NCI-H1092 treated with DMSO at 0.1 percent for 48 hours (cell line): ENCODE data around the gene SULT2B1.
"Not testable (repeated sequence)": the region's sequence is repeated elsewhere in the genome, so short reads cannot be mapped to it uniquely, and the experiment has no call there.

Source experiments
- DNase-seq: peaks from one replicate; lab custom pipeline; 2025; lab: John Stamatoyannopoulos, UW

Gene SULT2B1

GRCh38 chr19:48551437-48552302, at the start of gene SULT2B1:
Gene SULT2B1 (plus strand): TSS chr19:48552172. CDS start chr19:48552253, 81 bp downstream.
- DNase-seq: peak; percentile 23

DNA sequence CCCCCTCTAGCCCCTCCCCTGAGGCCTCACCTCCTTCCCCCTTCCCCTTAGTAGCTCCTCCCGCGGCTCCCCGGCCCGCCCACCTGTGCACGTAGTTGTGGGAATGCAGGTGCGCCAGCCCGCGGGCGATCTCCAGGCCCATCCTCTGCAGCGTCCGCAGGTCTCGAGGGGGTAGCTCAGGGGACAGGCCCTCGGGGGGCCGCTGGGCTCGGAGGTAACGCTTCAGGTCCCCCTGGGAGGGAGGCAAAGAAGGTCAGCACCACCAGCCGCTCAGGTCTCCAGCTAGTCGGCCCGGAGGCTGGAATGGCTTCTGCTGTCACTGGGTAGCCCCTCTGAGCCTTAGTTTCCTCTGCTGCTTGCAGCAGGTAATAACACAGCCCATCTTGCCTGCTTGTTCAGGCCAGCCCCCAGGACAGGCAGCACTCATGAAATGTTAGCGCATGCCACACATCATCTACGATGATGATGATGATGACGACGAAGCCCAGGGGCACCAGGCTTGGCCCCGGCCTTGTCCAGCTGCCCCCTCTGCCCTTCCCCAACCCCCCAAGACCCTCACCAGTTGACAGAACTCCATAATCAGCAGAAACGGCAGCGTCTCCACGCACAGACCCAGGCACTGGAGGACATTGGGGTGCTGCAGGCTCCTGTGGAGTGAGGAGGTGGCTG, 49.5 kb upstream of the SULT2B1 start:
- DNase-seq: no peak

DNA sequence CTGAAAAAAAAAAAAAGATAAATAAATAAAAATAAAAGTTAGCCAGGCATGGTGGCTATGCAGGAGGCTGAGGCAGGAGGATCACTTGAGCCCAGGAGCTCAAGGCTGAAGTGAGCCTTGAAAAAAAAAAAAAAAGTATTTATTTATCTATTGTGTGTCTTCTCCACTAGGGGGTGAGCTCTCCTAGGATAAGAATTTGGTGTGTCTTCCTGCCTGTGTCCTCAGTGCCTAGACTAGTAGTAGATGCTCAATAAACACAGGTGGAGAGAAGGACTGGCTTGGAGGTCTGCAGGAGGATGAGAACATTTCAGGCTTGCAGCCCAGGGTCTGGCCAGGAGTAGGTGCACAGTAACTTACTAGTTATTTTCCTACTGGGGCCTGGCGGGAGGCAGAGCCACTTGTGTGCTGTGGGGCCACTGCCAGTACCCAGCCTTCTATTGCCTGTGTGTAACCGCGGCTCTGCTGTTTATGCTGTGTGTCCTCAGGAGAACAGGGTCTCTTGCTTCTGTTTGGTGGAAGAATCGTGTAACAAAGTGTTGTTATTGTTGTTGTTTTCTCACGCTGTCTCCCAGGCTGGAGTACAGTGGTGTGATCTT, 45.7 kb upstream of the SULT2B1 start:
- peak; percentile 32 for DNase-seq

DNA sequence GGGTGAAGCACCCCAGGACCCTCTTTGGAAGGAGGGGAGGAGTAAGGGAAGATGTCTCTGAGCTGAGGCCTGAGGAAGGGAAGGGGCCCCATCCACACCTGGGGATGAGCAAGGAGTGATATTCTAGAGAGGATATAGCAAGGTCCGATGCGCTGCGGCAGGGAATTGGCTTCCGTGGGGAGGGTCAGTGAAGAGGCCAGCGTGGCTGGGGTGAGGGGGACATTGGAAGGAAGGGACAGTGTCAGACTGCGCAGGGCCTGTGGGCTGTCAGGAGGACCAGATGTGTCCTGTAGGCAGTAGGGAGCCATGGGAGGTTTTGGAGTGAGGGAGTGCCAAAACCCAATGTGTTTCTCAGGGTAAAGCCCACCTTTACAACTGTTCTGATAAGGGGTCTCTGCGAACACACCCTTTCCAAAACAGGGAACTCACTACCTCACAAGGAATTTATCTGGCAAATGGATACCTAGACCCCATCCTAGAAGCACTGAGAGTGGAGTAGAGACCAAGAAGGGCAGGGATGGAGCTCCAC, 44.0 kb upstream of the SULT2B1 start:
- no peak for DNase-seq

- no peak for DNase-seq
These were observed 43.1 kb upstream of the SULT2B1 start for GRCh38 chr19:48508729-48509411.

GRCh38 chr19:48509467-48510194, 42.3 kb upstream of the SULT2B1 start:
- no peak for DNase-seq

DNA sequence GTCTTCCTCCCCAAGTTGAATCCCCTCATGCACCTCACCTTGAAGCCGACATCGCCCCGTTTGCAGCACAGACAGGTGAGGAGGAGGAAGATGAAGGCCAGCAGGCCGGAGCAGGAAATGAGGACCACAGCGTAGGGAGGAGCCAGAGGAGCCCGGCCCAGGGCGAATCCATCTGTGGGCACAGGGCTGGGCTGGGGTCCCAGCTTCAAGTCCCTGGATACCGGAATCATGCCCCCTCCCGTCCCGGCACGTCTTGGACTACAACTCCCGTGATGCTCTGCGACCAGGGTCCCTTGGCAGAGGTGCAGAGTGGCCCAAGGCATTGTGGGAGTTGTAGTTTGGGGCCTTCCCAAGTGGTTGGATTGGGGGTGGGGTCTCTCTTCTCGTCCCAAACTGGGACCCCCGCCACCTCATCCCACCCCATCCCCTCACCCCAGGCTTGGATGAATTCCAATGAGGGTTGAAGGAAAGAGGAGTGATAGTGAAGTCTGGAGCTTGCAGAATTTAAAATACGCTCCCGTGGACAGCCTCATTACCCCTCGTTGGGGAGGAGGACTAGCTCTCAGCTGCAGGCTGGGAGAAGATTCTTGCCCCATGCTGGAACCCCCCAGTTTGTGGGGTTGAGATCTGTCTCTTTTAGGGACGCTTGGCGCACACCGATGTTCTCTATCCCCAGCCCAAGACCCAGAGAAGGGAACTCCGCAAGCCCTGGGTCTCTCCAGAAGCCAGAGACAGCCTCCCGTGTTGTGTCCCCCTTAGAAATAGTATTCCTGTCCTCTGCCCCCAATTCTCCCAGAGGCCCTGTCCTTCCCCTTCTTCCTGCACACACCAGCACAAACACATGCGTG, 41.3 kb upstream of the SULT2B1 start:
- peak; percentile 20 for DNase-seq

DNA sequence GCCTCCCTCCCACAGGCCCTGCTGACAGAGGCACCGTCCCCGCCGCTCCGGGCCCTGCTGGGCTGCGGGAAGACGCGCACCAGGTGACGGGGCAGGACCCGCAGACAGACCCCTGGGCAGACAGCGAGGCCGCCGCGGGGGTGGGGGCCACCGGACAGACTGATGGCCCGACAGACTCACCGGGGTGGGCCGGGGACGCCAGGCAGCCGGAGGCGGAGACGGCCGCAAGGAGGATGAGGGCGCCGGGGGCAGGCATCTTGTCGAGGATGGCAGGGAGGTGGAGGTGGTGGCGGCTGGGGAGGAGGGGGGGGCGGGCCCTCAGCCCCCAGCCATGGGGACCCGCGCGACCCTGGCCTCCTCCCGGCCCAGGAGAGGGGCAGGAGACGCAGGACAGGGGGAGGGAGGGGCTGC, 40.6 kb upstream of the SULT2B1 start:
- no peak for DNase-seq

- peak; percentile 12 for DNase-seq
These were observed 40.0 kb upstream of the SULT2B1 start, which contains the start of gene LMTK3 for GRCh38 chr19:48511800-48512503. Gene LMTK3 (minus strand): TSS chr19:48511835. CDS start chr19:48511576, 259 bp downstream.

DNA sequence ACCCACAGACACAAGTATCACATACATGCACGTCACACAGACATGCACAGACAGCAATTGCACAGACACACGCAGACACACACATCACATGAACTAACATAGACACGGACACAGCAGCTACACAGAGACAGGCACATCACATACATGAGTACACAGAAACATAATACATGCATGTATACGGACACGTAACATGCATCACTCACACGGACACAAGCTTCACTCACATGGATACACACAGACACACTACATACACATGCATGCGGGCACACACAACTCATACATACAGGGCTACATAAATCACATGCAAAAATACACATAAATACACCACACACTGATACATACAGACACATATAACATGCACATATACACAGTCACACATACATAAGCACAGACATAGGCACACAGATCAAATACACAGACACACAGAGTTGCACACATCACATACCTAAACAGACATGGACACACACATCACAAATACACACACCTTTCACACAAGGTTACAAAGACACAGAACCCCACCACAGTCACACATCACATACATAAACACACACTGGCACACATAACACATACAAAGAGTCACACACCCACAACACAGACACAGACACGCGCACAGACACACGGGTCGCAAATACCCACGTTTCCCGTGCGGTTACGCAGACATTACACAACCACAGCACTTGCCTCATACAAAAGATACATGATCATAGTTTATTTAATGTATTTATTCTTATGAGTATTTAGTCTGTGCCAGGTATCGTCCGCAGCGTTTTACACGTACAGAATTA, 39.3 kb upstream of the SULT2B1 start:
- no peak for DNase-seq

DNA sequence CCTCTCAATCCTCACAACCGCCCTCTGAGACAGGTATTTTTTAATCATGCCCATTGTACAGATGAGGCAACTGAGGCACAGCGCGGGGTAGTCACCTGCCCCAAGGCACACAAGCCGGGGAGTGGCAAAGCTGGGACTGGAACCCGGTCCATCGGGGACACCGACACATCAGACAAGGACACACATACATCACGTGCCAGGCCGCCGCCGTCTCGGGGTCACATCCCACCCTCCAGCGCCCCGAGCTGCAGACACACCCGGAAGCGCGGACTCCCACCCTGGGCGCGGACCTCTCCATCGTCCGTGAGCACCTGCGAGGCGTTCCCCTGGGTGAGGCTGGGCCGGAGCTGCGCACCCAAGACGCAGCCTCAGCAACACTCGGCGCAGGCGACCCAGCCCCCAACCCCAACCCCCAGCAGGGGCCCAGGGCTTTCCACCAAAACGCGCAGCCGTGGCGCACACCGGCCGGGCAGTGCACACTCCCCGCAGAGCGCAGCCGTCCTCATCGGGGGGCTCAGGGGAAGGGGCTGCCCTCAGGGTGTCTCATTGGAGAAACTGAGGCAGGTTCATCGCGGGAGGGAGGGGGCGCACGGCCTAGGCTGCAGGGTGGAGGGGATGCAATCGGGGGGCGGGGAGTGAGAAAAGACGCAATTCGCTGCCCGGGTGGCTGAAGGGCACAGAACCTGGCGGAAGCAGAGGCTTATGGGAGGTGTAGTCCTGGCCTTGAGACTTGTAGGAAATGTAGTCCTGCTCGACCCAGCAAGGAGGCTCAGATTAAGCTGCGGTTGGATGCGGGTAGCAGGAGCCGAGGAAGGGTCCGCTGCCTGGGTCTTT, 38.5 kb upstream of the SULT2B1 start:
- DNase-seq: peak; percentile 42

DNA sequence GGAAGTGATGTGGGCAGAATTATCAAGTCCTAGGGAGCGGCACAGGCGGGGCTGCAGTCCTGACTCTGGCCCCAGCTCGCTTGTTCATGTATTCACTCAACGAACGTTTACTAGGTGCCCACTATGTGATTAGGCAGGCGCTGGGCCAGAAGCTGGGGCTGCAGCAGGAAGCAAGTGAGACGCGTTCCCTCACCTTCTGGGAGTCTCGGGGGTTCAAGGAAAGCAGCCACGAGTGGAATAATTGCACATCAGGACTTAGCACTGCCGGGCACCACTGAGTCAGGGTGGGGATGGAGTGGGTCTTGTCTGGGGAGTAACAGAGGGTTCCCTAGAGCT, 37.9 kb upstream of the SULT2B1 start:
- no peak for DNase-seq

- no peak for DNase-seq
These were observed 35.4 kb upstream of the SULT2B1 start for GRCh38 chr19:48516536-48516935.

- DNase-seq: no peak
These were observed 33.8 kb upstream of the SULT2B1 start for GRCh38 chr19:48518207-48518606.

- not testable (repeated sequence) for DNase-seq
These were observed 32.5 kb upstream of the SULT2B1 start for GRCh38 chr19:48519426-48519825.

- no peak for DNase-seq
These were observed 31.8 kb upstream of the SULT2B1 start for GRCh38 chr19:48520134-48520533.

GRCh38 chr19:48524221-48524620, 27.8 kb upstream of the SULT2B1 start:
- no peak for DNase-seq

GRCh38 chr19:48524732-48525131, 27.2 kb upstream of the SULT2B1 start:
- DNase-seq: no peak
